ENCODE data around the gene MTR.

Gene MTR

DNA sequence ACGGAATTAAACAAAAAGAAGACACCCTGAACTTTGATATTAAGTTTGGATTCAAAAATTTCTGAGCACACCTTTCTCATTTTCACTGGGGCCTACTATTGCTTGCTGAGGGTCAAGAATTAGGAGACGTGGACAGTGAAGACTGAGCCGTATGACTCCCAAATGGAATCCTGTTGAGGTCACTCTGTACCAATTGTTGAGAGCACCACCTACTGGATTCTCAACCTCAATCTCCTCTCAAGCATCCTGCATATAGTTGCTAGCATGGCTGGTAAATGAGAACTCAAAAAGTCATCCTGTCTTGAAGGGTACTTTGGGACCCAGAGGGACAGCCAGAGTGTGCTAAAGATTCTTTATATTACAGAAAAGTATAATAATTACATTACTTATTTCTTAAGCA lies 20.2 kb upstream of the MTR start:
- DNase-seq: no peak

- DNase-seq: no peak
Measured at GRCh38 chr1:236779312-236779711, 15.8 kb upstream of the MTR start.

- no peak for DNase-seq
Measured at GRCh38 chr1:236785477-236785876, 9.6 kb upstream of the MTR start.

- no peak for DNase-seq
Measured at GRCh38 chr1:236786453-236786852, 8.6 kb upstream of the MTR start.

DNA sequence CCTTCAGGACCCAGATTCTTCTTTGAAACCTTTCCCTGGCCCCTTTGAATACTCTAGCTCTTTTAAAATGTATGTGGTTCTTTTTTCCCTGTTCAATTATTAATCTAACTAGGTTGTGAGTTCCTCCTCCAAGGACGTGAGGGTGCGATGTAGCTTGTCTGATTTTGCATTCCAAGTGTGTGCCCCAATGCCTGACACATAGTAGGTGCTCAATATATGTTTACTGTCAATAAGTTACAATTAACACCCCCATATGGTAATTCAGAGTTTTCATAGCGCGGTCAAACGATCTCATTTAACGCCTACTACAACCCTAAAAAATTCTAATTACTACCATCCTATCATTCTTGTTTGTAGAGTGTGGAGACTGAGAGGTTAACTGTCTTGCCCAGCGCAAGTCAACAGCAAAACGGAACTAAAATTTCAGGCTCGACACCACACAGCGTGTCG lies 482 bp upstream of the MTR start:
- no peak for DNase-seq

DNA sequence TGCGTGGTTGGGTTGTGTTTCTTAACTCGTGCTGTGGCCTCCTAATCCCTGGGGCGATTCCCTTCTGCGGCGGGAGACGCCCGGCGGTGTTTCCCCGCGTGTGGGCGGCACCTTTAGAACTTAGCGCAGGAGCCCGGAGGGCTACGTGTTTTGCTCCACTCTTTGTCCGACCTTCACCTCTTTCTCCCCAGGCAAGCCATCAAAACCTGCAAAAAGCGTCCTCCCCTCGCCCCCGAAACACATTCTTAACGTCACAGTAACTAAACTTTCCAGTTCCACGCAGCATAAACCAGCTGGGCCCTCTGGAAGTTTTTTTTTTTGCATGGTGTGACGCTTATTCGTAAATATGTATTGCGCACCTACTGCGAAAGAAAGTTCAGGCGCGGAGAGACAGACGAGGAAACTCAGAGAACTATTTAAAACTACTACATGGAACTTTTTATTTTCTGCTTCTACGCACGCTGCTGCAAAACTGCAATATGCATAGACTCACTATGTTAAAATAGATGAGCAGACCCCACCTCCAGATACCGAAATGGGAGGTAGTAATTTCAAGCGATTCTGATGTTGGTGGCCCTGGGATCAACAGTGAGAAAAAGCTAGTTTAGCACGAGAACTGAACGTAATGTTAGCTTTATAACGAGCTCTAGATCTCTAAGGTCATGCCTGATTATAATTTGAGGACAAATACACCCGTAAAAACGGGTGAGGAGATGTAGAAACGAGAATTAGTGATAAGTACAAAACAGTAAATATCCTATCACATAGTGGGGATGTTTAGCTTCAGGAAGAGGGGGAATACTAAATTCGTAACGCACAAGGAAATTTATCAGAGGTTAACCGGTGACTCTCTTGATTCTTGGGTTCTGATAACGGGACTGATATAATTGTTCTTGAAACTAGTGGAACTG lies 920 bp downstream of the MTR start:
- DNase-seq: no peak

GRCh38 chr1:236799001-236799400 lies 3.9 kb downstream of the MTR start:
- DNase-seq: no peak

GRCh38 chr1:236800002-236800620 lies 5.0 kb downstream of the MTR start:
- no peak for DNase-seq

DNA sequence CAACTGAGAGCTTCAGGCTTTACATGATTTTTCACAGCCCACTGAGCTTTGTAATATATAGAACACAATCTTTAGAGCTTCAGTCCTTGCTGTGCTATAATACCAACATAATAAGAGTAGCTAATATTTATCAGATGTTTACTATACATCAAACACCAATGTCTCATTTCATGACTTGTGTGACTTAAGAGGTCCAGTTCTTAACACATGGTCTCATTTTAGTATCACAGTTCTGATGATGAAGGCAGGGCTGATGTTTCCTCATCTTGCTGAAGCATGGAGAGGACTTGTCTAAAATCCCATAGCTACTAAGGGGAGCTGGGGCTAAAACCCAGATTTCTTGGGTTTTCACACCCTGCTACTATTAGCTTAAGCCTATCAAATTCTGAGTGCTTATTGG lies 5.5 kb downstream of the MTR start:
- DNase-seq: no peak

- DNase-seq: no peak
Measured at GRCh38 chr1:236802264-236802663, 7.2 kb downstream of the MTR start.

GRCh38 chr1:236806634-236807033 lies 11.5 kb downstream of the MTR start:
- DNase-seq: no peak

DNA sequence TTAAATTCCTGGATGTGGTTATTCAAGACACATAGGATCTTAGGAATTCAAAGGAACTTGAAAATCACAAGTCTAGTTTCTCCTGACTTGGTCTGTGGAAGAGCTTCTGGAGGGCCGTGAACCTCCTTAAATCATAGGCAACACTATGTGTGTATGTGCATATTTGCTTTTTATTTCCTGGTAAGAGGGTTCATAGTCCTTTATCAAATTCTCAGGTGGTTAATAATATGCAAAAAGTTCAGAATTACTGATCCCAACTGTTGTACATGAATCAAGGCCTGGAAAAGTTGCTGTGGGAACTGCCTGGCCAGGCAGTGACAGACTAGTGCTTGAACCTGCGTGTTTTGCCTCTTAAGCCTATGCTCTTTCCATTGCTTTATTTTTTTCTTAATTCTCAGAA lies 12.9 kb downstream of the MTR start:
- no peak for DNase-seq

DNA sequence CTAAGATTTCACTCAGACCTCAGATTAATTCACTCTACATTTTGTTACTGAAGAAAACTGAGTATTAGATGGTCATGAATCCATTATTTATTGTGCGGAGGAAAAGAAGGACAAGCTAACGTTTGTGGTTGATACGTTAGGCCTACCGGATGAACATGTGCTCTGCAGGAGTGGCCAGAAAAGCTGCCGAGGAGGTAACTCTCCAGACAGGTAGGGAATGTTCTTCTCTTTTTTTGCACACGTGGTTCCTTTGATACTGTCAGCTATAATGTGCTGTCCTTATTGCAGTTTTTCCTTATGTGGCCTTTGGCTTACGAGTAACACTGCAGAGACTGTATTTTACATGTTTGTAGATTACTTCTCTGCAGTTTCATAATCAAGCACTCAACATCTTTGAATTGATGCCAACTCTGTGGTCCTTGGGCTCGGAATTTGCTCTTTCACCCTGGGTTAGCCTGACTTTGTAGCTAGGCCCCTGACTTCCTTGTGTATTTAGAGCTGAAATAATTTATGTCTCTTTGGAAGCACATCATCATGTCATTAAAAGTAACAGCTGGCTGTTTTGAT lies 13.6 kb downstream of the MTR start:
- DNase-seq: no peak

- DNase-seq: no peak
Measured at GRCh38 chr1:236809148-236809547, 14.1 kb downstream of the MTR start.

DNA sequence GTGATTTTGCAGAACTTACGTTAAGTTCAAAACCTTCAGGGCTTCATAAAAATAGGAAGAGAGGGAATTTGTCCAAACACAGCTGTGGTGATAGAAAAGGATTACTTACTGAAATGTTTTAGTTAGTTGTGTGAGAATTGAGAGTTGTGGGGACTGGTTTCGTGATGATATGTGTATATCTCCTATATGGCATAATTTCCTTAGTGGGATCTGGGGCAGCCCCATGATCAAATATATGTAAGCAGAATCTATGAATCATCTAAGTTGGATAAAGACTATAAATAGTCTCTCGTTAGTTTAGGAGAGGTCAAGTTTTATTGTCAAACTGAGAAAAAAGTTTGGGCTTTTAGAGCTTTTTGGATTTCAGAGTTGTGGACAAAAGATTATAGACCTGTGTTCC lies 14.9 kb downstream of the MTR start:
- no peak for DNase-seq

- no peak for DNase-seq
Measured at GRCh38 chr1:236812334-236813030, 17.4 kb downstream of the MTR start.

DNA sequence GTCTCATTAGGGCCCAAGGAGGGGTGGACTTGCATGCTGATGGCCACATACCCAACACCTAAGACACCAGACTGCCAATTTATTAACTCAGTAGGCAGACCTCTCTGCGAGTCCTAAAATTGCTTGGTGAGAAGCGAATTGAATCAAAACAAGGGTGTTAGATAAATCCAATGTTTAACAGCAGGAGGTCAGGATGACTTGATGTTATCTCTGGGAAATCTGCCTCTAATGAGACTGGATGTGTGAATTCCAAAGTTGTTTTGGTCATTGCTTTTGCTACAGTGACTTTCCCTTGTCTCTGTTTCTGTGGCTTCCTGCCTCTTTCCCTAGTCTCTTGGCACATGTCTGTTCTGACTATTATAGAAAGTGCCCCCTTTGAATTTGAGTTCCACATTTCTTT lies 20.8 kb downstream of the MTR start:
- no peak for DNase-seq

DNA sequence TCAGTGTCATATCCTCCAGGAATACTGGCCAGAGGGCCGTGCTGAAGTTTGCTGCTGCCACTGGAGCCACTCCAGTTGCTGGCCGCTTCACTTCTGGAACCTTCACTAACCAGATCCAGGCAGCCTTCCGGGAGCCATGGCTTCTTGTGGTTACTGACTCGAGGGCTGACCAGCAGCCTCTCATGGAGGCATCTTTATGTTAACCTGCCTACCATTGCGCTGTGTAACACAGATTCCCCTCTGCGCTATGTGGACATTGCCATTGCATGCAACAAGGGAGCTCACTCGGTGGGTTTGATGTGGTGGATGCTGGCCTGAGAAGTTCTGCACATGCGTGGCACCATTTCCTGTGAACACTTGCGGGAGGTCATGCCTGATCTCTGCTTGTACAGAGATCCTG lies 24.8 kb downstream of the MTR start:
- DNase-seq: no peak

- no peak for DNase-seq
Measured at GRCh38 chr1:236821091-236821627, 26.1 kb downstream of the MTR start.

GRCh38 chr1:236823559-236823958 lies 28.5 kb downstream of the MTR start:
- DNase-seq: no peak

- no peak for DNase-seq
Measured at GRCh38 chr1:236829085-236829484, 34.0 kb downstream of the MTR start.

DNA sequence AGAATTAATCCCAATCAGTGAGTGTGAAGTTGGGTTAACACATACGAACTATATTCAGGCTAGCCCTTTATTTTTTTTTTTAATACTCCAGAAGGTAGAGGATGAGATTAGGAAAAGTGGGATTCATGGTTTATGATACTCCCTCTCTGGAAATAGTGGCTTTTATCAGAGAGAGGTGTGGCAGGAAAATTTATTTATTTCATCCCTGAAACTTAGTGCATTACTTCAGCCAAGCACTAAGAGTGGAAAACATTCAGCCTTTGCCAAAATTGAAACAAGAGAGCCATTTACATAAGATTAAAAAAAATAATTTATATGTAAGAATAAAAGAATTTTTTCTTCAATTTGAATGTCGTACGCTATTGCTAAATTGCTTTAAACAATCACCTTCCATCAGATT lies 35.0 kb downstream of the MTR start:
- DNase-seq: no peak

- no peak for DNase-seq
Measured at GRCh38 chr1:236830560-236830959, 35.5 kb downstream of the MTR start.

Data from right kidney (tissue), 1 donor.